DND-41 (cell line): Measurements from ENCODE around the gene RASGRP1.

ENCODE experiments used
- ATAC-seq: fragments of 200-7000 bp; cut with Tn5 transposase; 3 replicates; pipeline ENCODE4 v1.9.1; 2021; ENCODE audit warnings: low read depth; ENCODE audit not compliant: insufficient read depth
- DNase-seq: peaks from one replicate; pipeline ENCODE4 v3.0.0-alpha.2; 2020
- H2AFZ ChIP-seq: 2 replicates; pipeline ENCODE4 v1.6.0; 2012; ENCODE audit warnings: low read depth, low read length
- H3K27ac ChIP-seq: 2 replicates; pipeline ENCODE4 v1.5.1; 2012; ENCODE audit warnings: low read length, inconsistent platforms
- H3K27me3 ChIP-seq: fragments of 200-600 bp; sonication (generic); 2 replicates; pipeline ENCODE4 v1.6.0; 2012; ENCODE audit warnings: low read length, mild to moderate bottlenecking, inconsistent platforms; ENCODE audit not compliant: insufficient read depth, poor library complexity
- H3K36me3 ChIP-seq: 2 replicates; pipeline ENCODE4 v1.5.1; 2012; ENCODE audit warnings: low read length, inconsistent platforms; ENCODE audit not compliant: insufficient read depth
- H3K4me1 ChIP-seq: 2 replicates; pipeline ENCODE4 v1.5.1; 2012; ENCODE audit warnings: mild to moderate bottlenecking, low read length; ENCODE audit not compliant: insufficient read depth
- H3K4me2 ChIP-seq: 2 replicates; pipeline ENCODE4 v1.6.0; 2012; ENCODE audit warnings: mild to moderate bottlenecking, moderate library complexity, low read length, inconsistent platforms; ENCODE audit not compliant: insufficient read depth
- H3K4me3 ChIP-seq, 2 experiments: fragments of 200-600 bp in 1 of 2; shearing (Covaris generic) in 1 of 2; 2 replicates each; pipeline ENCODE4 v1.5.1; 2012 to 2016; ENCODE audit warnings: inconsistent platforms in 2 of 2, low read length in 2 of 2, mild to moderate bottlenecking in 2 of 2, low read depth in 1 of 2, moderate library complexity in 1 of 2
- H3K79me2 ChIP-seq: 2 replicates; pipeline ENCODE4 v1.6.0; 2012; ENCODE audit warnings: low read length, inconsistent platforms; ENCODE audit not compliant: insufficient read depth
- H3K9ac ChIP-seq: 2 replicates; pipeline ENCODE4 v1.6.0; 2012; ENCODE audit warnings: low read depth, mild to moderate bottlenecking, inconsistent platforms, low read length, moderate library complexity
- H3K9me3 ChIP-seq: 2 replicates; pipeline ENCODE4 v1.5.1; 2012; ENCODE audit warnings: low read length, moderate library complexity, mild to moderate bottlenecking, inconsistent platforms; ENCODE audit not compliant: insufficient read depth, severe bottlenecking
- H4K20me1 ChIP-seq: 2 replicates; pipeline ENCODE4 v1.6.0; 2012; ENCODE audit warnings: low read length; ENCODE audit not compliant: insufficient read depth
- CTCF ChIP-seq: IDR thresholded peaks from 2 replicates; pipeline ENCODE4 v1.5.1; 2012; ENCODE audit warnings: borderline replicate concordance, low read length, moderate library complexity, mild to moderate bottlenecking; ENCODE audit not compliant: poor library complexity, severe bottlenecking; ENCODE audit errors: extremely low read depth
- EZH2 ChIP-seq: IDR thresholded peaks from 3 replicates; pipeline ENCODE4 v1.6.1; 2012; ENCODE audit warnings: borderline replicate concordance, low read depth, mild to moderate bottlenecking, moderate library complexity, low read length, inconsistent platforms; ENCODE audit not compliant: severe bottlenecking

The RASGRP1 gene

GRCh38 chr15:38608682-38609081 is 44.1 kb upstream of the RASGRP1 start:
- Histone ChIP-seq H3K4me2 (no peak overlapping the region), H4K20me1 (no peaks in the 10 kb centered on the region), H3K36me3 (no peaks in the 10 kb centered on the region), H3K4me3 (no peak overlapping the region), H3K27ac (no peak overlapping the region), H3K9ac (no peak overlapping the region), H3K27me3 (no peaks in the 10 kb centered on the region), H3K9me3 (no peaks in the 10 kb centered on the region), H2AFZ (no peak overlapping the region), H3K4me1 (peaks cover 17% of the 10 kb centered on the region), H3K79me2 (no peaks in the 10 kb centered on the region)
- ATAC-seq (no peak), DNase-seq (no peak)
- no peak for TF ChIP-seq CTCF
- no peak for TF ChIP-seq EZH2

GRCh38 chr15:38605744-38606143 is 41.1 kb upstream of the RASGRP1 start:
- ATAC-seq = no peak
- Histone ChIP-seq H3K9ac (no peak overlapping the region), H3K27ac (no peak overlapping the region)

GRCh38 chr15:38603672-38604071 is 39.1 kb upstream of the RASGRP1 start:
- ATAC-seq = no peak
- H3K27ac ChIP-seq = no peak overlapping the region
- H3K79me2 ChIP-seq = no peaks in the 10 kb centered on the region
- H3K4me1 ChIP-seq = no peaks in the 10 kb centered on the region
- H3K36me3 ChIP-seq = no peaks in the 10 kb centered on the region
- no peak for DNase-seq
- no peak overlapping the region for H3K9ac ChIP-seq
- H2AFZ ChIP-seq = no peak overlapping the region
- H3K27me3 ChIP-seq = no peaks in the 10 kb centered on the region
- H4K20me1 ChIP-seq = no peaks in the 10 kb centered on the region
- TF ChIP-seq CTCF = no peak
- no peak for TF ChIP-seq EZH2
- H3K4me2 ChIP-seq = no peak overlapping the region
- H3K4me3 ChIP-seq = no peak overlapping the region
- no peaks in the 10 kb centered on the region for H3K9me3 ChIP-seq

More at GRCh38 chr15:38605744-38606143, 41.1 kb upstream of the RASGRP1 start:
- DNase-seq = no peak
- Histone ChIP-seq H3K4me1 (peaks cover 2% of the 10 kb centered on the region; the same call in 1 of the 2 replicates), H3K27me3 (no peaks in the 10 kb centered on the region), H4K20me1 (no peaks in the 10 kb centered on the region), H2AFZ (no peak overlapping the region), H3K4me2 (no peak overlapping the region), H3K4me3 (no peak overlapping the region), H3K79me2 (no peaks in the 10 kb centered on the region), H3K9me3 (no peaks in the 10 kb centered on the region), H3K36me3 (no peaks in the 10 kb centered on the region)
- no peak for TF ChIP-seq CTCF
- no peak for TF ChIP-seq EZH2
